NCI-H345 treated with DMSO at 0.1 percent for 48 hours (cell line): ENCODE data around the gene STING1.
"Not testable (repeated sequence)": the region's sequence is repeated elsewhere in the genome, so short reads cannot be mapped to it uniquely, and the experiment has no call there.

Experiments
- DNase-seq: peaks from one replicate; lab custom pipeline; 2025; ENCODE audit not compliant: unreplicated experiment; lab: John Stamatoyannopoulos, UW

STING1 gene

DNA sequence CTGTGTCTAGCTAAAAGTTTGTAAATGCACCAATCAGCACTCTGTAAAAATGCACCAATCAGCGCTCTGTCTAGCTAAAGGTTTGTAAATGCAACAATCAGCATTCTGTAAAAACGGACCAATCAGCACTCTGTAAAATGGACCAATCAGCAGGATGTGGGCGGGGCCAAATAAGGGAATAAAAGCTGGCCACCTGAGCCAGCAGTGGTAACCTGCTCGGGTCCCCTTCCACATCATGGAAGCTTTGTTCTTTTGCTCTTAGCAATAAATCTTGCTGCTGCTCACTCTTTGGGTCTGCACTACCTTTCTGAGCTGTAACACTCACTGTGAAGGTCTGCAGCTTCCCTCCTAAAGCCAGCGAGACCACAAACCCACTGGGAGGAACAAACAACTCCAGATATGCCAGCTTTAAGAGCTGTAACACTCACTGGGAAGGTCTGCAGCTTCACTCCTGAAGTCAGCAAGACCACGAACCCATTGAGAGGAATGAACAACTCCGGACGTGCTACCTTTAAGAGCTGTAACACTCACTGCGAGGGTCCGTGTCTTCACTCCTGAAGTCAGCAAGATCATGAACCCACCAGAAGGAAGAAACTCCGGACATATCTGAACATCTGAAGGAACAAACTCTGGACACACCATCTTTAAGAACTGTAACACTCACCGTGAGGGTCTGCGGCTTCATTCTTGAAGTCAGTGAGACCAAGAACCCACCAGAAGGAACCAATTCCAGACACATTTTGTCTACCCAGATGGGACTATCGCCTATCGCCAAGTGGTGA is 20.7 kb upstream of the STING1 start:
- DNase-seq = not testable (repeated sequence)

DNA sequence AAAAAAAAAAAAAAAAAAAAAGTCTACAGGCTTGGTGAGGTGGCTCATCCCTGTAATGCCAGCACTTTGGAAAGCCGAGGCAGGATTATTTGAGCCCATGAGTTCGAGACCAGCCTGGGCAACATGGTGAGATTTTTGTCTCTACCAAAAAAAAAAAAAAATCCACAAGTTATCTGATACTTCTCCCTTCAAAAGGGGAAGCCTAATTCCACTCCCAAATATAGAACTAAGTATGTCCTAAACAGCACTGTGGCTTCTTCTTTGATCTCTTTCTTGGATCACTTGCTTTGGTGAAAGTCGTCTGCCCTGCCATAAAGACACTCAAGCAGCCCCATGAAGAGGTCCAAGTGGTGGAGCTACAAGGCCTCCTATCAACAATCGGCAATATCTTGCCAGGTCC is 18.8 kb upstream of the STING1 start:
- no peak for DNase-seq

DNA sequence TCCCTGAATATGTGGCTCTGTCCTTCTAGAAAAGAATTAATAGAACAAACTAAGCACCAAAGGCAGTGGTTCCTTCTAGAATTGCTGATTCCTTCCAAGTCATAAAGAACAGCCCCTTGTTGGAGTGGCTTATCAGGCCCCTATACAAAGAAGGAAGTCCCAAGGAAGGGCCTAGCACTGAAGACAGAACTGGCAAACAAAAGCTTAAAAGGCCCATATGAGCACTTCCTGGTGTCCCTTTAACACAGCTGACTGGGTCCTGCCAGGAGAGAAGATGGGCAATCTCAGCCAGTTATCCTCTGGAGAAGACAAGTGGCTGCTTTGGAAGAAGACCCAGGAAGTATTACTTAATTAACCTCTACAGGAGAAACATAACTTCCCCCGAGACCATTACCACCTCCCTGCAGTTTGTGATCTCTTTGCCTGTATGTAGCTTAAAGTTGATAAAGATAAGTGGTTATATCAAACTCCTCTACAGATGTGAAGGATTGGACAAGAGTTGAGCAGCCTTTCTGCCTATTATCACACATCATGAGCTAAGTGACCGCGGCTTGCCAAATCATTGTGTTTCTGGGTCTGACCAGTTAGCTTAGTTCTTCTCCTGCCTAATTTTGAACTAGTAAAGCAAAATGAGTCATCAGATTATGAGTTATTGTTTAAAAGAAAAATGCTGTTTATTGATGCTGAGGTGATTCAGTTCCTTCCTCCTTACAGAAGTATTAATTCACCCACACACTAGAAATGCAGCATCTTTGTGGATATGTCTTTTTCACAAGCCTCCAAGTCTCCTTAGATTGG is 13.3 kb upstream of the STING1 start:
- DNase-seq = no peak

DNA sequence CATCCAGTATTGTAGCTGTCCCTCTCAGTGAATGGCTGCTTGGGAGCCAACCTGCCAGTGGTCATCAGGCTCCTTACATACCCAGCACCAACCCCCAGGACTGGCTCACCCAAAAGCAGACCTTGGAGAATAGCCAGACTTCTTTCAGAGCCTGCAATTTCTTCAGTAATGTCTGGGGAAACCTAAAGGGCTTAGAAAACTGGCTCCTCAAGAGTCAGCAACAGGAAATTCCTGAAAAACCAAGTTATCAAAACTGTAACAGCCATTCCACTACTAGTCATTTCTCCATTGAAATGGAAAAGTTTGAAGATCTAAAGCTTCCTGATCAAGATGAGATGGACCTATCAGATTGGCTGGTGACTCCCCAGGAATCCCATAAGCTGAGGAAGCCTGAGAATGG is 12.3 kb upstream of the STING1 start:
- no peak for DNase-seq

DNA sequence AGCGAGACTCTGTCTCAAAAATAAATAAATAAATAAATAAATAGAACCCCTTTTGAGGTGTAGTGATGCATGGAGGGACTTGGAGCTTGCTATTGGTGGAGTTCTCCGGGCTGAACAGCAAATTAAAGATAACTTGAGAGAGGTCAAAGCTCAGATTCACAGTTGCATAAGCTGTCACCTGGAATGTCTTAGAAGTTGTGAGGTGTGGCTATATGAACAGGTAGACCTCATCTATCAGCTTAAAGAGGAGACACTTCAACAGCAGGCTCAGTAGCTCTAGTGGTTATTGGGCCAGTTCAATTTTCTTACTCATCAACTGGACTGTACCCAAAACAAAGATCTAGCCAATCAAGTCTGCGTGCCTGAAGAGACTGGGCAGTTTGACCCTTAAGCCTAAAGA is 11.7 kb upstream of the STING1 start:
- DNase-seq = no peak

DNA sequence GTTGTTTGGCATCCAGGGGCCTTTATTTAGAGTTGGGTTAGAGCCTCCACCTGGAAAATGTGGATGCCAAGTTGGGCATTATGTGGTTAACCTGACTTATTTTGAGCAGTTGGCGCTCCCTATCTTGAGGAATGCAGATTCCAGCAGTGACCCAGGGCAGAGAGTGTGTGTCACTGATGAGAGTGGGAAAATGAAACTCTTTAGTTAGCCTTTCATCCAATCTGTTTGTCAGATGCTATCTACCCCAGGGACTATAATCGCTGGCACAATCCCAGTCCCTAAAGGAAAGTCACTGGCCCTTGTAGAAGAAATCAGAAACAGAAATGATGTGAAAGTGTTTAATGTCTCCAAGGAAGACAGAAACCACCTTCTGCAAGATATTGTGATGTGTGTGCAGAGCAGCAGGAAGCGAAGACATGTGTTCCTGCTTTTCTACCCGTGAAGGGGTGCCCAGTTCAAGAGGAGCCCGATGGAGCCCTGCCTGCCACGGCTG is 10.2 kb upstream of the STING1 start:
- no peak for DNase-seq

DNA sequence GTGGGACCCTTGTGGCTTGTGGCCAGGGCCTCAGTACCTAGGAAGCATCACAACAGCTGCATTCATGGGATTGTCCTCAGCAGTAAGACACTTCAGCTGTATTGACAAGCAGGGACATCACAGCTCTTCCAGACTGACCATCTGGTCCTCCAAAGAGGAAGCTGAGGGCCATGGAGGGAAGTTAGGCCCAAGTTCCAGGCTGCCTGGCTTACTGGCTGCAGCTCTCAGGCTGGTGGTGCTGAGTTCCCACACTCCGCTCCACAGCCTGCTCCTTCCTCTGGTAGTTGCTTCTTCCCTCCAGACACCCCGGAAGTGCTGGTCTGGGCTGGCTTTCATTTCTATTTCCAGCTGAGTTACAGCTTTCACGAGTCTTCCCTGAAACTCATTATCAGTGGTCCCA is 5.7 kb upstream of the STING1 start:
- DNase-seq = no peak

DNA sequence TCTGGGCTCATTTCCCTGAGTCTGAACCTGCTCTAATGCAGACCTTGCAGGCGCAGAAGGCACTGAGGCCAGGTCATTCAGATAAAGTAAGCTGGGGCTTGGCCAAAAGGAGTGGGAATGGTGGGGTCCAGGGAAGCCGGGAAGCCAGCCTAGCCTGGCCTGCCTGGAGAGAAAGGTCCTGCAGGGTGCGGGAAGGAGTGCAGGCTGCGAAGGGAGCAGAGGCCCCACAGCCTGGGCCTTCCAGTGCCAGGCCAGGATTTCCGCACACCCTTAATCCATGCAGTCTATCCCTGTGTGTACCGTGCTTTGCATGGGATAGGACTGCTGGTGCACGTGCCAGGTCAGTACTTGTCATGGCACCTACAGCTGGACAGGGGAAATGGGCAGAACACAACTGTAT is 3.6 kb upstream of the STING1 start:
- no peak for DNase-seq

DNA sequence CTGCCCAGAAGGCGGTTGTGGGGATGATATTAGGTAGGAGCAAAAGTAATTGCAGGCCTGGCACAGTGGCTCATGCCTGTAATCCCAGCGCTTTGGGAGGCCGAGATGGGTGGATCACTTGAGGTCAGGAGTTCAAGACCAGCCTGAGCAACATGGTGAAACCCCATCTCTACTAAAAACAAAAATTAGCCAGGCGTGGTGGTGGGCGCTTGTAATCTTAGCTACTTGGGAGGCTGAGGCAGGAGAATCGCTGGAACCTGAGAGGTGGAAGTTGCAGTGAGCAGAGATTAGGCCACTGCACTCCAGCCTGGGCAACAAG is 291 bp upstream of the STING1 start:
- not testable (repeated sequence) for DNase-seq

DNA sequence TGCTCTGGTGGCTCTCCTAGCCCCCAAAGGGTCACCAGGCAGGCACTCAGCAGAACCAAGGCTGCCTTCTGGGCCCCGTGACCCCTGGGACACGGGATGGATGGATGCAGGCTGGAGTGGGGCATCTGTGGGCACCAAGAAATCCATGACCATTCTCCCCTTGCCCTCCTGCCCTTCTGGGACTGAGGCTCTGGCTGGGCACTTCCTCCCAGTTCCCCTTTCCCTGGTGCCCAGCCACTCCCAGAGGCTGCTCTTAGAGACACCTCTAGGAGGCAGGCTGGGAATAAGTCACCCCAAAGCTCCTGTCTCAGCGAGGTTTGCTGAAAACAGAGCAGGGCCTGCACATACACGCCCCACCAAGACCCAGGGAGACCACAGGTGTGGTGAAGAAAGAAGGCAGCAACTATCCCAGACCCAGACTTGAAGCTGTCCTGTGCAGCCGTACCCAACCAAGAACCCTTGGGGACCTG is 943 bp downstream of the STING1 start:
- DNase-seq = no peak

DNA sequence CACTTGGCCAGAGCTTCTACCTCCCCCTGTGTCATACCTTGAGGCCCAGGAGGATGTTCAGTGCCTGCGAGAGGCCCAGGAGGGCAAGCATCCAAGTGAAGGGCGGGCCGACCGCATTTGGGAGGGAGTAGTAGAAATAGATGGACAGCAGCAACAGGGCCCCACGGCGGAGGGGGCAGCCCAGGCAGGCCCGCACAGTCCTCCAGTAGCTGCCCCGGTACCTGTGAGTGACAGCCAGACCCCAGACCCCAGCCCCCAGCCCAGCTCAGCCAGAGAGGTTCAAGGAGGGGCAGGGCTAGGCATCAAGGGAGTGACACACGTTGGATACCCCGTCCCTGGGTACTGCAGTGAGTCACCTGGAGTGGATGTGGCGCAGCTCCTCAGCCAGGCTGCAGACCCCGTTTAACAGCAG is 1.4 kb downstream of the STING1 start:
- no peak for DNase-seq

DNA sequence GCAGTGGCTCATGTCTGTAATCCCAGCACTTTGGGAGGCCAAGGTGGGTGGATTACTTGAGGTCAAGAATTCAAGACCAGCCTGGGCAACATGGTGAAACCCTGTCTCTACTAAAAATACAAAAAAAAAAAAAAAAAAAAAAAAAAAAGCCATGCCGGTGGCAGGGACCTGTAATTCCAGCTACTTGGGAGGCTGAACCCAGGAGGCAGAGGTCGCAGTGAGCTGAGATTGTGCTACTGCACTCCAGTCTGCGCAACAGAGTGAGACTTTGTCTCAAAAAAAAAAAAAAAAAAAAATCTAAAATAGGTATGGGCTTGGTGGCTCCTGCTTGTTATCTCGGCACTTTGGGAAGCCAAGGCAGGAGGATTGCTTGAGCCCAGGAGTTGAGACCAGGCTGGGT is 2.8 kb downstream of the STING1 start:
- DNase-seq = not testable (repeated sequence)

DNA sequence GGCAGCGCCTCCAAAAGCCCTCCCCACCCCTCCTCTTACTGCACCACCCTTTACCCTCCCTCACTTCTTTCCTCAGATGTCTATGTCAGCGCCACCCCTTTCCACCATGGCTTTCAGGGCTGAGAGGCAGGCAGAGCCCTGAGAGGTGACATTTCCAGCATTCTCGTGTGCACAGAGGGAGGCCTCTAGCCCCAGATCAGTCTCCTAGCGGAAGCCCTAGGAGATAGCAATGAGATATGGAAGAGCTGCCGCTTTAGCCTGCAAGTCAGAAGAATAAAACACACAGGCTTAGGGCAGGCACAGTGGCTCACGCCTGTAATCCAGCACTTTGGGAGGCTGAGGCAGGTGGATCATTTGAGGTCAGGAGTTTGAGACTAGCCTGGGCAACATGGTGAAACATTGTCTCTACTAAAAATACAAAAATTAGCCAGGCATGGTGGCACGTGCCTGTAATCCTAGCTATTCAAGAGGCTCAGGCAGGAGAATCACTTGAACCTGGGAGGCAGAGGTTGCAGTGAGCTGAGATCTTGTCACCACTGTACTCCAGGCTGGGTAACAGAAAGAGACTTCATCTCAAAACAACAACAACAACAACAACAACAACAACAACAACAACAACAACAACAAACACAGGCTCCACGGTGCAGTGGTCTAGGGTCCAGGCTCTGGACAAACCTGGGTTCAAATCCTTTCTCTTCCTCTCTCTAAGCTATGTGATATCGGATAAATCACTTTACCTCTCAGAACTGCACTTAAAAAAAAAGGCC is 3.7 kb downstream of the STING1 start:
- DNase-seq = not testable (repeated sequence)

DNA sequence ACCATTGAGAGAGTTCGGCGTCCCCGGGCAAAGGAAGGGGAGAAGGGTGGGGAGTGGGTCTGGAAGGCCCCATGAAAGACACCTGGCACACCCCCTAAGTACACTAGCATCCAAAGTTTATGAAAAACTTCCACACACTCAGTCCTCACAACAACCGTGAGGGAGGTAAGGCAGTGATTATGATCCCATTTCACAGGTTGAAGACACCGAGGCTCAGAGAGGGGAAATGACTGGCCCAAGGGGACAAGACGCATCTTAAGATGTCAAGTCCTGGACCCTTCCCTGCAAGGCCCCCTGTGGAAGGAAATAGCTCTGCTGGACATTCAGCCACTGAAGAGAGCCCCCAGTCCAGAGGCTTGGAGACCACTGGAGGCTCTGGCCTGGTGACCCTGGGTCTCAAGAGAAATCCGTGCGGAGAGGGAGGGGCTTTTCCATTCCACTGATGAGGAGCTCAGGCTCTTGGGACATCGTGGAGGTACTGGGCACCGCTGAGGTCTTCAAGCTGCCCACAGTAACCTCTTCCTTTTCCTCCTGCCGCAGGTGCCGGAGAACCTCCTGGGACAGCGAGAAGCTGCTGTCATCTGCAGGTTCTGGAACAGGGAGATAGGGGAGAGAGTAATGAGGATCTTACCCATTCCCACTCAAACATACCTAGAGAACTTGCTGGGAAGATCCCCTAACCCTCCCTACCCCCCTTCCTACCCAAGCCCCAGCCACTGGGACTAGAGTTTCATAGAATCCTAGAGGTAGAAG is 6.5 kb downstream of the STING1 start:
- no peak for DNase-seq

DNA sequence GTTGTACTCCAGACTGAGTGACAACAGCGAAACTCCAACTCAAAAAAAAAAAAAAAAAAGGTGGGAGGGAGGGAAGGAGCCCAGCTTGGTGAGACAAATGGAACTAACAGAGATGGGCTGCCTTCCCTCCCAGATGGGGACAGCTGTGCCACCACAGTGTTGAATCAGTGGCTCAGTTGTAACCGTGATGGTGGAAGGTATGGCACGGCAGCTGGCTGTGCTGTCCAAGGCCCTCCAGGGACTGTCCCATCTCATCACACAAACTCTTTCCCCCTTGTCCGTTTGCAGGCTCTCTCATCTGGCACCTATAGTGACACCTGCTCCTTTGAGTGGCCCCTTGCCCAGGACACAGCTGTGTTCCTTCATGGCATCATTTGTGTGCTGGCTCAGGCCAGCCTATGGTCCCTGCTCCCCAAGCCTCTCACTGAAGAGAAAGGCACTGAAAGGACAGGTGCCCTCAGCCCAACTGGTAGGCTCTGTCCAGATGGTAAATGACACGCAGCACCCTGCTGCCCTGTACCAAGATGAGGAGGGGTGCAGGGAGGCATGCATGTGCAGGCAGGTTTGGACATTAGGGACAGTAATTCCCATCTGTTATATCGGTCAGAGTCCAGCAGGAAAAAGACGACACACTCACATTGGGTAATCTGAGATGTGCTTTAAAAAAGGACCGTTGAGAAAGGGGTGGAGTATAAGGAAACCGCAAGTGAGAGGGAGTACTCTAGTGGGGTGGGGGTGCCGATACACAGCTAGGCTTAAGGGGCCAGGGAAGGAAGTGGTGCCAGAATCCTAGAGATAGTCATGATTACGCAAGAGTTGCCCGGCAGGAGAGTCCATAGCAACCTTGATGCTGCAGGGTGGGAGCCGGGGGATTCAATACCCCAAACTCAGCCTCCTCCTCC is 7.4 kb downstream of the STING1 start:
- DNase-seq = no peak

DNA sequence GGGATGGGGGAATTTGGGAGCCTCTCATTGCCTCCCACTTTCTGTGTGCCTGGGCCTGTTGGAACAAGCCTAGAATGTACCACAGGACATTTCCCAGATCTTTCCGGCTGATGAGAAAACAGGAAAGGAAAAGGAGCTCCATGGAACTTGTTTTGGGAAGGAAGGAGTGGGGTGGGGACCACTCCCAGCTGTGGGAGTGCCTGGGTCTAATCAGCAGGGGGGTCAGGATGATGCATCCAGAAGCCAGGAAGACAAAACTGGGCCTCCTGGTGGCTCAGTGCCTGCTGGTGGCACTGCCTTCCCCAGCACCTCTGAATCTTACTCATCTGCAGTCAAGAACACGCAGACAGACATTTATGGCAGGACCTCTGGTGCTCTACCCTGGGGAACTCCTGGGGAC is 9.0 kb downstream of the STING1 start:
- no peak for DNase-seq

DNA sequence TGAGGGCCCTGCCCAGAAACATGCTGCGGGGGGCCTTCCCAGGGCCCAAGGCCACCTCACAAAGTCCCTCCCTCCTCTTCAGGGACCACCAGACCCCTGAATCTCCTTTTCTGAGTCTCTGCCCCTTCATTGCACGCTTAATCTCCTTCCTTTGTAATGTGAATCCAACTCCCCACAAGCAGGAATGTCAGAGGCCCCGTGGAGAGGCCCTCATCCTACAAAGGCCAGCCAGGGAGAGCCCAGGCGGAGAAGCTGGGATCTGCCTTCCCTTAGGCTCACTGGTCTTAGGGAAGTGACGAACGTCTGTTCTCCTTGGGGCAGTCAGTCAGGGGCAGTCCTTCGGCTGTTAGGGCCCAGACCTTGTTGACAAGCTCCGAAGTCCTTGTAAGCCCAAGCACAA is 9.5 kb downstream of the STING1 start:
- no peak for DNase-seq

DNA sequence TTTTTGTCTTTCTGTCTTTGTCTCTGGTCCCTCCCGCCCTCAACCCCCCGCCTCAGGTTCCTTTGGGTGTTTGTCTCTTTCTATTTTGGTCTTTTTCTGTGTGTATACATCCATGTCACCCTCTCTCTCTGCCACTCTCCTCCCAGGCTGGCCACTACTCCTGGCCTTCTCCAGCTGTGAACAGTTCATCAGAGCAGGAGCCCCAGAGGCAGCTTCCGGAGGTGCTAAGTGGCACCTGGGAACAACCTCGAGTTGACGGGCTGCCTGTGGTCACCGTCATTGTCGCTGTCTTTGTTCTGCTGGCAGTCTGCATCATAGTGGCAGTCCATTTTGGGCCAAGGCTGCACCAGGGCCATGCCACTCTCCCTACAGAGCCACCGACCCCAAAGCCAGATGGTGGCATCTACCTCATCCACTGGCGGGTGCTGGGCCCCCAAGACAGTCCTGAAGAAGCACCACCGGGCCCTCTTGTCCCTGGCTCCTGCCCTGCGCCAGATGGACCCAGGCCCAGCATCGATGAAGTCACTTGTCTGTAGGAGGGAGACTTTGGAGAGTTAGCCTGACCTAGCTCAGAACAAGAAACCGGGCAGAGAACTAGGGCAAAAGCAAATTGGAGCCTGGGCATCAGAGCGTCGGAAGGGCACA is 10.1 kb downstream of the STING1 start:
- no peak for DNase-seq

DNA sequence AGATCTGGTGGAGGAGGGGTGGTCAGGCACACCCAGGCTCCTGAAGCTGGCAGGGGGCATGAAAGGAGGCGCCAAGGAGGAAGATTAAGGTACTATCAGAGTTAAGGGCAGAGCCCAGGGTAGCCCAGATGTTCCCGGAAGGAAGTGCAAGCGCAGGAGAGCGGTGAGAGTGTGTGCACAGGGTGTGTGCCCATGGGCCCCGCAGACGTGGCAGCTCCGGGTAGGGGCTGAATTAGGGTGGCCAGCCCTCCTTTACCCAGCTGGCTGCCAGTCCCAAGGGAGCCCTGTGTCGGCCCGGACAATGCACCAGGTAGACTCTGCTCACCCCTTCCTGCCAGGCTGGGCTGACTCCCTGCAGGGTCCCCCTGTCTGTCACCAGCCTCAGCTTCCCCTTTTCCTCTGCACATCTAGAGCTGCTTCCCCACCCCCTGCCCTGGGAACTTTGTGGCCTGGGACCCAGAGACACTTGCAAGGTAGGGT is 11.7 kb downstream of the STING1 start, which contains the start of gene SMIM33:
SMIM33 (plus strand) TSS at position 184 of the 480 bp plus-strand sequence; CDS start at position 302, 118 bp downstream.
- no peak for DNase-seq
